ENCODE data around the gene PLOD2. TPM values are rescaled to one million over a fixed set of nuclear protein-coding genes. Genes with fewer than 3 reads are reported as not detected.
A peak's percentile ranks its signal among the peaks of the same experiment; 100 is the strongest.

PLOD2 gene
- polyA plus RNA-seq, 3 donors, result 13.9 to 137 (median 29.7) TPM

- H3K27ac ChIP-seq (ENCODE audit: low read depth, low read length), result no peak overlapping the region
- WGBS, 3 donors, result 93 to 96% (median 93%) methylated on average over 1 of the region's 1 CpG
Observed at GRCh38 chr3:146170591-146170990, 9.6 kb upstream of the PLOD2 start.

GRCh38 chr3:146169891-146170290 lies 8.9 kb upstream of the PLOD2 start:
- WGBS, 3 donors, result 91 to 93% (median 93%) methylated on average over 1 of the region's 1 CpG
- no peak overlapping the region for H3K27ac ChIP-seq (ENCODE audit: low read depth, low read length)

- H3K27ac ChIP-seq (ENCODE audit: low read depth, low read length), result no peak overlapping the region
- 30 to 57% (median 53%) methylated on average over 3 of the region's 3 CpGs for WGBS, 3 donors
Observed at GRCh38 chr3:146166826-146167225, 5.8 kb upstream of the PLOD2 start.

GRCh38 chr3:146166415-146166821 lies 5.4 kb upstream of the PLOD2 start:
- no peak overlapping the region for H3K27ac ChIP-seq (ENCODE audit: low read depth, low read length)
- 36 to 66% (median 60%) methylated on average over 4 of the region's 4 CpGs for whole genome bisulfite sequencing, 3 donors

- 45 to 77% (median 73%) methylated on average over 2 of the region's 2 CpGs for WGBS, 3 donors
- H3K27ac ChIP-seq (ENCODE audit: low read depth, low read length), result no peak overlapping the region
Observed at GRCh38 chr3:146165877-146166276, 4.9 kb upstream of the PLOD2 start.

GRCh38 chr3:146164971-146165769 lies 4.2 kb upstream of the PLOD2 start:
- no peak overlapping the region for H3K27ac ChIP-seq (ENCODE audit: low read depth, low read length)
- 80 to 84% (median 82%) methylated on average over 7 of the region's 7 CpGs for WGBS, 3 donors

GRCh38 chr3:146164506-146164905 lies 3.5 kb upstream of the PLOD2 start:
- no peak overlapping the region for H3K27ac ChIP-seq (ENCODE audit: low read depth, low read length)

- H3K27ac ChIP-seq (ENCODE audit: low read depth, low read length), result no peak overlapping the region
Observed at GRCh38 chr3:146164071-146164470, 3.1 kb upstream of the PLOD2 start.

GRCh38 chr3:146163584-146163983 lies 2.6 kb upstream of the PLOD2 start:
- 64 to 78% (median 74%) methylated on average over 2 of the region's 2 CpGs for WGBS, 3 donors
- no peak overlapping the region for H3K27ac ChIP-seq (ENCODE audit: low read depth, low read length)

GRCh38 chr3:146162561-146162960 lies 1.6 kb upstream of the PLOD2 start:
- no peak overlapping the region for H3K27ac ChIP-seq (ENCODE audit: low read depth, low read length)
- 46 to 85% (median 78%) methylated on average over 2 of the region's 2 CpGs for WGBS, 3 donors

- H3K27ac ChIP-seq (ENCODE audit: low read depth, low read length), result peak overlapping the region; percentile 92
- 2 to 6% (median 5%) methylated on average over 15 of the region's 15 CpGs for WGBS, 3 donors
Observed at GRCh38 chr3:146161663-146162002, 649 bp upstream of the PLOD2 start.

GRCh38 chr3:146160321-146160963 lies 542 bp downstream of the PLOD2 start:
- 0 to 1% (median 0%) methylated on average over 33 to 35 of the region's 35 CpGs for WGBS, 3 donors
- peak overlapping the region; percentile 92 for H3K27ac ChIP-seq (ENCODE audit: low read depth, low read length)

- H3K27ac ChIP-seq (ENCODE audit: low read depth, low read length), result no peak overlapping the region
- 2 to 12% (median 10%) methylated on average over 7 of the region's 7 CpGs for WGBS, 3 donors
Observed at GRCh38 chr3:146159616-146160320, 1.2 kb downstream of the PLOD2 start.

GRCh38 chr3:146159037-146159436 lies 1.9 kb downstream of the PLOD2 start:
- 36 to 67% (median 60%) methylated on average over 4 of the region's 4 CpGs for WGBS, 3 donors
- H3K27ac ChIP-seq (ENCODE audit: low read depth, low read length), result no peak overlapping the region

- no peak overlapping the region for H3K27ac ChIP-seq (ENCODE audit: low read depth, low read length)
- 62 to 88% (median 66%) methylated on average over 2 of the region's 2 CpGs for WGBS, 3 donors
Observed at GRCh38 chr3:146157325-146158060, 3.5 kb downstream of the PLOD2 start.

GRCh38 chr3:146156666-146157314 lies 4.2 kb downstream of the PLOD2 start:
- 32 to 67% (median 40%) methylated on average over 3 of the region's 3 CpGs for WGBS, 3 donors
- no peak overlapping the region for H3K27ac ChIP-seq (ENCODE audit: low read depth, low read length)

GRCh38 chr3:146156095-146156494 lies 4.9 kb downstream of the PLOD2 start:
- WGBS, 3 donors, result 36 to 56% (median 46%) methylated on average over 4 of the region's 4 CpGs
- no peak overlapping the region for H3K27ac ChIP-seq (ENCODE audit: low read depth, low read length)

GRCh38 chr3:146154995-146155394 lies 6.0 kb downstream of the PLOD2 start:
- 36 to 68% (median 60%) methylated on average over 2 of the region's 2 CpGs for WGBS, 3 donors
- no peak overlapping the region for H3K27ac ChIP-seq (ENCODE audit: low read depth, low read length)
